ENCODE results near the gene RAPGEF4.

DNA sequence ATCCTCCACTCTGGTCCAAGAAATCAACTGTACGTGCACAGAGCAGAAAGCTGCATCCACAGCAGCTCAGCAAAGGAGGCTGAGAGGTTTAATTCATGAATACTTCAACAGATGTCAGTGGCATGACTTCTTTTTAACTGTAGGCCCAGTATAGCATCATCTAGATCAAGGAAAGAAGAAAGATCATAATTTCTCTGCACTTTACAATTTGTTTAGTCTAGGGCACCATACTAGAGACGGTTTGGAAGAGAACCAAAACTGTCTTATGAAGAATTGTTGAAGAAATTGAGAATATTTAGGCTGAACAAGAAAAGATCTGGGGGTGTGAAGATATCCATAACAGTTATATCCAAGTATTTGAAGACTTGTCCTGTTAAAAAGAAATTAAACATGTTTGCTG lies 309.5 kb downstream of the RAPGEF4 start:
- no peak for TF ChIP-seq CTCF (IDR thresholded peaks at IDR 0.05)
- no peak for TF ChIP-seq POLR2A (IDR thresholded peaks at IDR 0.05; ENCODE audit: low read depth)

Data from esophagus muscularis mucosa (tissue), 3 donors.